ENCODE measurements around the gene NCOA4.
A peak's percentile ranks its signal among the peaks of the same experiment; 100 is the strongest.
"Not testable (repeated sequence)": the region's sequence is repeated elsewhere in the genome, so short reads cannot be mapped to it uniquely, and the experiment has no call there.

The NCOA4 gene

GRCh38 chr10:46030091-46030937, at the start of gene NCOA4:
Gene NCOA4 (minus strand): TSS chr10:46030623. CDS start chr10:46016680, 13,943 bp downstream.
- DNase-seq (ENCODE audit: low spot score) = peak; percentile 97

- no peak for DNase-seq (ENCODE audit: low spot score)
These were observed 49.6 kb upstream of the NCOA4 start for GRCh38 chr10:46079831-46080585.

- no peak for DNase-seq (ENCODE audit: low spot score)
These were observed 47.4 kb upstream of the NCOA4 start for GRCh38 chr10:46077731-46078413.

- DNase-seq (ENCODE audit: low spot score) = no peak
These were observed 46.7 kb upstream of the NCOA4 start for GRCh38 chr10:46077141-46077554.

GRCh38 chr10:46075869-46076268, 45.4 kb upstream of the NCOA4 start:
- DNase-seq (ENCODE audit: low spot score) = no peak

- DNase-seq (ENCODE audit: low spot score) = no peak
These were observed 43.9 kb upstream of the NCOA4 start for GRCh38 chr10:46074196-46074946.

- DNase-seq (ENCODE audit: low spot score) = no peak
These were observed 43.1 kb upstream of the NCOA4 start for GRCh38 chr10:46073564-46073963.

GRCh38 chr10:46070749-46071148, 40.3 kb upstream of the NCOA4 start:
- DNase-seq (ENCODE audit: low spot score) = no peak

GRCh38 chr10:46069771-46070463, 39.5 kb upstream of the NCOA4 start:
- no peak for DNase-seq (ENCODE audit: low spot score)

GRCh38 chr10:46068905-46069304, 38.5 kb upstream of the NCOA4 start:
- DNase-seq (ENCODE audit: low spot score) = no peak

GRCh38 chr10:46068117-46068516, 37.7 kb upstream of the NCOA4 start:
- DNase-seq (ENCODE audit: low spot score) = no peak

- DNase-seq (ENCODE audit: low spot score) = no peak
These were observed 33.9 kb upstream of the NCOA4 start for GRCh38 chr10:46064269-46064817.

- no peak for DNase-seq (ENCODE audit: low spot score)
These were observed 32.5 kb upstream of the NCOA4 start for GRCh38 chr10:46062723-46063428.

GRCh38 chr10:46060706-46061105, 30.3 kb upstream of the NCOA4 start:
- no peak for DNase-seq (ENCODE audit: low spot score)

- DNase-seq (ENCODE audit: low spot score) = not testable (repeated sequence)
These were observed 27.5 kb upstream of the NCOA4 start for GRCh38 chr10:46057927-46058326.

GRCh38 chr10:46057038-46057437, 26.6 kb upstream of the NCOA4 start:
- no peak for DNase-seq (ENCODE audit: low spot score)

- no peak for DNase-seq (ENCODE audit: low spot score)
These were observed 25.3 kb upstream of the NCOA4 start for GRCh38 chr10:46055771-46056170.

GRCh38 chr10:46053534-46054434, 23.4 kb upstream of the NCOA4 start:
- DNase-seq (ENCODE audit: low spot score) = no peak

GRCh38 chr10:46052791-46053375, 22.5 kb upstream of the NCOA4 start:
- DNase-seq (ENCODE audit: low spot score) = no peak

All from activated CD4-positive, alpha-beta T cell treated with anti-CD3 and anti-CD28 coated beads, Interleukin-2, Interleukin-4, amounts not matched to agents 100 ng/mL and 50 ng/mL, durations not matched to agents 16 hours and 8 hours (primary cell).